Gastroesophageal sphincter (tissue), 2 donors: ENCODE measurements around the gene ROPN1.

ENCODE experiments used
- POLR2A ChIP-seq, 2 donors: fragments of 450-650 bp; IDR thresholded peaks; one replicate each; pipeline ENCODE4 v1.6.1; 2017; ENCODE audit warnings: antibody characterized with exemption in 2 of 2, mild to moderate bottlenecking in 2 of 2, moderate library complexity in 1 of 2
- POLR2AphosphoS5 ChIP-seq: sonication (generic); formaldehyde crosslinking; IDR thresholded peaks from one replicate; pipeline ENCODE4 v1.6.1; 2017; ENCODE audit warnings: antibody characterized with exemption

- no peak for TF ChIP-seq POLR2AphosphoS5
- TF ChIP-seq POLR2A (IDR thresholded peaks at IDR 0.05) = no peak
Measured at GRCh38 chr3:123934250-123934649, 57.7 kb downstream of the ROPN1 start.
